ENCODE results near the gene ZNF362.

The ZNF362 gene

GRCh38 chr1:33242652-33243051, 13.6 kb upstream of the ZNF362 start:
- no peak for DNase-seq (ENCODE audit: low read depth)
- no peak overlapping the region for H3K4me3 ChIP-seq (ENCODE audit: low read depth, low read length)

GRCh38 chr1:33244143-33244808, 12.0 kb upstream of the ZNF362 start:
- no peak for DNase-seq (ENCODE audit: low read depth)
- H3K4me3 ChIP-seq (ENCODE audit: low read depth, low read length), result no peak overlapping the region

DNA sequence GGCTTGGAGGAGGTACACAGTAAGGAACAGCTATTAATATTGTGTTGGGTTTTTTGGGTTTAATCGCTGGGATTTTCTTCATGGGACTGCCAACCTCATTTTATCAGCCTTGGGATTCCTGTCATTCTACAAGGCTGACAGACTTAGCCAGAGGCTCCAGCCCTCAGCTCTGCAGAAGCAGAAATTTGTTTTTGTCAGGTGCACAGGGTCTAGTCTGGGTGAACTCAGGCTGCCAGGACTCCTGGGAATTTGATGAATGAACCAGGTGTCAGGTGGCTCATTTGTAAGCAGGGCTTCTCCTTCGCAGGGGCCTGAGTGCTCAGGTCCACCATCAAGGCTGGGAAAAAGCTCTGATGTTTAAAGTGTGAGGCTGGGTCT, 11.5 kb upstream of the ZNF362 start:
- no peak overlapping the region for H3K4me3 ChIP-seq (ENCODE audit: low read depth, low read length)
- DNase-seq (ENCODE audit: low read depth), result no peak

- no peak for DNase-seq (ENCODE audit: low read depth)
- no peak overlapping the region for H3K4me3 ChIP-seq (ENCODE audit: low read depth, low read length)
Observed at GRCh38 chr1:33246171-33246570, 10.1 kb upstream of the ZNF362 start.

GRCh38 chr1:33247545-33247944, 8.7 kb upstream of the ZNF362 start:
- DNase-seq (ENCODE audit: low read depth), result no peak
- no peak overlapping the region for H3K4me3 ChIP-seq (ENCODE audit: low read depth, low read length)

DNA sequence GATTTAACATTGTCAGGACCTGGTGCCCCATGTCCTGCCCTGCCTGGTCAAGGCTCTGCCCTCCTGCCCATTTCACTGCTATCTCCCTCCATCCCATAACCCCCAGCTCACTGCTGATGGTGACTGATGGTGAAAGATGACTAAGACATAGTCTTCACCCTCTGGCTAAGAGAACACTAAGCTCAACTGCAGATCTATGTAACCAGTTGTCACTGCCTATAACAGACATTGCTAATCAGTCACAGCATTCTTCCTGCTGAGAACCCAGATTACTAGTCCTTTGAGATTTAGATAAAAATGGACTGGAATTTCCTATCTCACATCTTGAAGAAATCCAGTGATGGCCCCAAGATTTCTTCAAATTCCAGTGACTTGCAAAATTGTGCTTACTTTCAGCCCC, 8.0 kb upstream of the ZNF362 start:
- DNase-seq (ENCODE audit: low read depth), result no peak

GRCh38 chr1:33249422-33249821, 6.9 kb upstream of the ZNF362 start:
- no peak for DNase-seq (ENCODE audit: low read depth)
- H3K4me3 ChIP-seq (ENCODE audit: low read depth, low read length), result no peak overlapping the region

More for the DNA sequence above, 8.0 kb upstream of the ZNF362 start:
- no peak overlapping the region for H3K4me3 ChIP-seq (ENCODE audit: low read depth, low read length)

DNA sequence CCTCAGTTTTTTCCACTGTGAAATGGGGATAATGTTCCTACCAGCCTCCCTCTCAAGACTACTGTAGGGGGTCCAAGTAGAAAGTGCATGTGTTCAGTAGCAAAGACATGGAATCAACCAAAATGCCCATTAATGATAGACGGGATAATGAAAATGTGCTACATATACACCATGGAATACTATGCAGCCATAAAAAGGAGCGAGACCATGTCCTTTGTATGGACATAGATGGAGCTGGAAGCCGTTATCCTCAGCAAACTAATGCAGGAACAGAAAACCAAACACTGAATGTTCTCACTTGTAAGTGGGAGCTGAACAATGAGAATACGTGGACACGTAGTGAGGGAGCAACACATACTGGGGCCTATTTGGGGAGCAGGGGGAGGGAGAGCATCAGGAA, 6.1 kb upstream of the ZNF362 start:
- no peak overlapping the region for H3K4me3 ChIP-seq (ENCODE audit: low read depth, low read length)
- DNase-seq (ENCODE audit: low read depth), result no peak

DNA sequence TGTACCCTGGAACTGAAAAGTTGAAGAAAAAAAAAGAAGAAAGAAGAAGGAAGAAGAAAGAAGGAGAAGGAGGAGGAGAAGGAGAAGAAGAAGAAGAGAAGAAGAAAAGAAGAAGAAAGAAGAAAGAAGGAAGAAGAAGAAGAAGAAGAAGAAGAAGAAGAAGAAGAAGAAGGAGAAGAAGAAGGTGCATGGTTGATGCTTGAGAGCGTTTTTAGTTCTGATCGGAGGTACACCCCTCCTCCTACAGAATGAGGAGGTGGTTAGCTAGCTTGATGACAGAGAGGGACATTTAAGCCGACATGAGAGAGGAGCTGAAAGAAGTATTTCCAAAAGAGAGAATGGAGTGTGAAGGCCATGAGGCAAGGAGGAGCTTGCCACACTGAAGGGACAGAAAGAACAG, 5.6 kb upstream of the ZNF362 start:
- no peak for DNase-seq (ENCODE audit: low read depth)
- H3K4me3 ChIP-seq (ENCODE audit: low read depth, low read length), result no peak overlapping the region

- no peak overlapping the region for H3K4me3 ChIP-seq (ENCODE audit: low read depth, low read length)
- DNase-seq (ENCODE audit: low read depth), result no peak
Observed at GRCh38 chr1:33254491-33254890, 1.8 kb upstream of the ZNF362 start.

- peak overlapping the region; percentile 38 for H3K4me3 ChIP-seq (ENCODE audit: low read depth, low read length)
- no peak for DNase-seq (ENCODE audit: low read depth)
Observed at GRCh38 chr1:33255347-33256220, 708 bp upstream of the ZNF362 start.

DNA sequence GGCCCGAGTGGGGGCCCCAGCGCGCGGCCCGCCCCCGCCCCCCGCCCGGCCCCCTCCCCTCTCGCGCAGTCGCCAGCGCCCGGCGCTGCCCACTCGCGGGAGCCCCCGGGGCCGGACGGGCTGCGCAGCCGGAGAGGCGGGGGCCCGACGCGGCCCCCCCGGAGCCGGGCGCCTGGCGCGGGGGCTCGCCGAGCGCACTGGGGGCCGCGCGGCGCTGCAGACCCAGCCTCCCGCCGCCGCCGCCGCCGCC, 146 bp upstream of the ZNF362 start:
- DNase-seq (ENCODE audit: low read depth), result no peak
- H3K4me3 ChIP-seq (ENCODE audit: low read depth, low read length), result peak overlapping the region; percentile 21

DNA sequence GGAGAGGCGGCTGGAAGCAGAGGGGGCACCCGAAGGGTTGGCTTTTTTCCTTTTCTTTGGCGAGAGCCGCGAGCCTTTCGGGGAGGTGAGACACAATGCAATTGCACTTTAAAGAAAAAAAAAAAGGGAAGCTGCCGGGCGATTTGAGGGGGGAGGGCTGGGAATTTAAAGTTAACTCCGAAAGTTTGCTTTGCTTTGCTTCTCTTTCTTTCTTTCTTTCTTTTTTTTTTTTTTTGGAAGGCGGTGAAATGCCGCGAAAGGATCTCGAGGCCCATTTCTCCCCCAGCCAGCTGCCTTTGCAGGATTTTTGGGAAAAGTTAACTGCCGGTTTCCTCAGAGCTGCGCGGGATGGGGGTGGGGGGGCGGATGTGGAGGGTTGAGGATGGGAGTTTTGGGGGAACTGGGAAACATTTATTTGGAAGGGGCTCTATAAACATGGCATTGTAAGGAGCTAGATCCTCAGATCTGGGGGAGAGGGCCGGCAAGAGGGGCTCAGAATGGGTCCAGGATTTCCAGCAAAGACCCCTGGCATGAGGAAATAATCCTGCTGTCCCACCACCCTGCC, 997 bp downstream of the ZNF362 start:
- H3K4me3 ChIP-seq (ENCODE audit: low read depth, low read length), result peak overlapping the region; percentile 72
- DNase-seq (ENCODE audit: low read depth), result no peak

DNA sequence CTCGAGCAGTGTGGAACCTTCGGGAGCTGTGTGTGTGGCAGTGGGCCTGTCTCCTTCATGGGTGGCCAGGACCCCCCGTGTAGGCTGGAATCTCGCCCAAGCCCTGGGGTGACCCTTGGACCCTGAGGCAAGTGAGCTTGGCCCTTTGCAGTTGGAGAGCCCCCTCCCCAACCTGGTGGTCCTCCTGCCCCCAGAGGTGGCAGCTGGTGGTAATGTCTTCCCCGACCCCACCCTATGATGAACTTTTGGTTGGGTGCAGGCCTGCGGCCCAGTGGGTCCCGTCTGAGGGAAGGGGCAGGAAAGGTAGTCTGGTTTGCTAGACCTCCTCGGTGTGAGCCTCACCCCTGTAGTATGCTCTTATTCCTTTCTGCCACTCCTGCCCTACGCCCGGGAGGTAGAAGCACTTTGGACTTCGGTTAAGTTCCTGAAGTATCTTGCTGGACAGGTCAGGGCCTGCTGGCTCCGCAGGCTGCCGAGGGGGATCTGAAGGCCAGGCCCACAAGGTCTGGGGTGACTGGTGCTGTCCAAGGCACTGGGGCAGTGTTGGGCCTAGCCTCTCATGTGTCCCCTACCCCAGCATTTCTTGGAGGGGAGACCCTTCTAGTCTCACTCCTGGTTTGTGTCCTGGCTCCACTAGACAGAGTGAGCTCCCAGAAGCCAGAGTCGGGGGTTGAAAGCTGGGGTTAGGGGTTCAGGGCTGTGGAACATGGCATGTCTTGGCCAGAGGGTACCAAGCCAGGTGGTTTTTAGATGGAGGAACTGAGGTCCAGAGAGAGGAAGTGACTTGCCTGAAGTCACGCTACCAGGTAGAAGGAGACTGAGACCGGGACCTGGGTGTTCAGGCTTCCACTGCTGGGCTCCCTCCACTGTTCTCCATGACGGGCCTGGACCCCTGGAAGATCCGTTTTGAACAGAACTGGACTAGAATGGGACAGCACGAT, 1.8 kb downstream of the ZNF362 start:
- DNase-seq (ENCODE audit: low read depth), result no peak
- peak overlapping the region; percentile 72 for H3K4me3 ChIP-seq (ENCODE audit: low read depth, low read length)

DNA sequence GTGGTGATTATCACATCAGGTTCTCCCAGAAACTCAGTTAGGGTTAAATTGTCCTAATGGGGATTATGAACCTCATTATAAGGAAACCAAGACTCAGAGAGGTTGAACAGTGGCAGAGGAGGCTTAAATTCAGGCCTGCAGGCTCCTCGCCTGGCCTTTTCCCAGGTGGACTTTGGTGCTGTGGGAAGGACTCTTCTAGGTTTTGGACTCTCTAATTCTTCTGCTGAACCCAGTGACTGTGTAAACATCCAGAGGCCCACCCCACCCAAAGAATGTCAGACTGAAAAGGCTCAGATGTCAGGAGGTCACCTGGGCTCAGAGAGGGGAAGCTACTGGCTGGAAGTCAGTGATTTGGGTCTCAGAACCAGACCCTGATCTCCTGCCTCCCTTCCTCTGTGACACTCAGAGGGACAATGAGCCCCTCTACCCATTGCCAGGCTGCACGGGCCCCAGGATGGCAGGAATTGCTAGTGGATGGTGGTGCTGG, 2.5 kb downstream of the ZNF362 start:
- no peak for DNase-seq (ENCODE audit: low read depth)
- no peak overlapping the region for H3K4me3 ChIP-seq (ENCODE audit: low read depth, low read length)

- DNase-seq (ENCODE audit: low read depth), result no peak
- H3K4me3 ChIP-seq (ENCODE audit: low read depth, low read length), result no peak overlapping the region
Observed at GRCh38 chr1:33259879-33260278, 3.6 kb downstream of the ZNF362 start.

- no peak overlapping the region for H3K4me3 ChIP-seq (ENCODE audit: low read depth, low read length)
- no peak for DNase-seq (ENCODE audit: low read depth)
Observed at GRCh38 chr1:33260439-33260838, 4.1 kb downstream of the ZNF362 start.

GRCh38 chr1:33261344-33261743, 5.1 kb downstream of the ZNF362 start:
- no peak for DNase-seq (ENCODE audit: low read depth)
- H3K4me3 ChIP-seq (ENCODE audit: low read depth, low read length), result no peak overlapping the region

GRCh38 chr1:33263890-33264504, 7.7 kb downstream of the ZNF362 start:
- no peak for DNase-seq (ENCODE audit: low read depth)
- no peak overlapping the region for H3K4me3 ChIP-seq (ENCODE audit: low read depth, low read length)

Measured in skeletal muscle cell (primary cell).